ENCODE results near the gene IL17RD. TPM values are rescaled to one million over a fixed set of nuclear protein-coding genes. Genes with fewer than 3 reads are reported as not detected.

IL17RD gene
- total RNA-seq, 1 donor from 2014 or later: 1.1 TPM

DNA sequence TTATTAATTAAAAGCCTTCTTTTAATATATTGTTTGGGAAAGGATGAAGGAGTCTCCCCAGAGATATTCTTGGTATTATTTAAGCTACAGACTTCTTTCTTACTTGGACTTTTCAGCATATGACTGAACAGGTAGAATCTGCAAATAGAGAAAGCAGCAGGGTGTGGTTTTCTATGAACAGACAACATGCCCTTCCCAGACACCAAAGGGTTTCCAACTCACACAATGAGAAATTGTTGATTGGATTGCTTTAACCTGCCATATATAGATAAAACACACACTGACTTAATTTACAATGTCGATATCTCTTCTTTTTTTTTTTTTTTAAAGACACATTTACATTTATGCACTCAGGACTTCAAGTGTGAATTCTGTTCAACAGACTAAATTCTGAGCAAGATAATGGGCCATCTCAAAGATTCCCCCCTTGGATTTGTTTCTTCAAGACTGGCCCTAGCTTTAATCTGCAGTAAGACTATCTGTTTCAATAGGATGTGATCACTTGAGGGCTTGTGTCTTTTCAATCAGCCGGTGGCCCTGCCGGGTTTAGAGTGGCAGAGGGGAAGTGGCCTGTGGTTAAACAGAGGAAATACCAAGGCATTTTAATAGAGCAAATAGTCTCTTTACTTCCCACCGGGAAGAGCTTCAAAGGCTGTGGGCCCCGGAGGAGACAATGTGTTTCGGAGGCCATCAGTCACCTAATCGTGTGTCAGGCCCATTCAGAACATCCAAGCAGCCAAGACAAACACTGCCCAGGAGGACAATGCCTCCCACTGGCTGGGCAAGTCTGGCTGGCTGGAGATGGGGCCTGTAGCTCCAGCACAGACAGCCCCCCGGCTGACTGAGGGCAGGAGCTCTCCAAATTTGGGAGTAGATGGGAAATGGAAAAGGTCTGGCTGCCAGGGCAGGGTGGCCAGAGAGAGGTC, 6.1 kb downstream of the IL17RD start:
- H3K4me1 ChIP-seq: peaks cover 21% of the 10 kb centered on the region
- no peak overlapping the region for H3K4me3 ChIP-seq
- H3K9me3 ChIP-seq: no peaks in the 10 kb centered on the region
- H3K36me3 ChIP-seq: no peaks in the 10 kb centered on the region
- DNase-seq (no peak), ATAC-seq (no peak)
- TF ChIP-seq CTCF (IDR thresholded peaks at IDR 0.05): no peak
- intact Hi-C loops (cut with DNase I): no loop called here
- H3K27me3 ChIP-seq: peaks cover 8% of the 10 kb centered on the region
- no peak overlapping the region for H3K27ac ChIP-seq

DNA sequence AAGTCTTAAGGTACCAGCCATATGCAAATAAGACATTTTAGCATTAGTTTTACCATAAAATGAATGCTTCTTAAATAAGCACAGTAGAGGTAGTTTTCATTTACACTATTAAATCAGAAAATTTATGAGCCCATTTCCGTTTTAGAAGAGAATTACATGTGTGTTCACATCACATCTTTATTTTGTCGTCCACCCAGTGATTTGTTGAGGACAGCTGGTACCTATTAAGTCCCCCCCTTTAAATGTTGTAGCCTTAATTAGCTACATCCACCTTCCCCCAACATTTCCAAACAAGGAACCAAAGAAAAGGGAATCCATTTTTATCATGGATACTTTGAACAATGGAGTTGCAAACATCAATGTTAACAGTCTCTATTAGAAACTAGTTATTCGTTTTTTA, 6.8 kb downstream of the IL17RD start:
- no peak for ATAC-seq
- intact Hi-C loops (cut with DNase I): no loop called here
- TF ChIP-seq CTCF (IDR thresholded peaks at IDR 0.05): no peak
- no peaks in the 10 kb centered on the region for H3K9me3 ChIP-seq
- no peak overlapping the region for H3K4me3 ChIP-seq
- DNase-seq: no peak
- H3K36me3 ChIP-seq: no peaks in the 10 kb centered on the region
- peaks cover 8% of the 10 kb centered on the region for H3K27me3 ChIP-seq
- H3K4me1 ChIP-seq: peaks cover 20% of the 10 kb centered on the region
- H3K27ac ChIP-seq: no peak overlapping the region

DNA sequence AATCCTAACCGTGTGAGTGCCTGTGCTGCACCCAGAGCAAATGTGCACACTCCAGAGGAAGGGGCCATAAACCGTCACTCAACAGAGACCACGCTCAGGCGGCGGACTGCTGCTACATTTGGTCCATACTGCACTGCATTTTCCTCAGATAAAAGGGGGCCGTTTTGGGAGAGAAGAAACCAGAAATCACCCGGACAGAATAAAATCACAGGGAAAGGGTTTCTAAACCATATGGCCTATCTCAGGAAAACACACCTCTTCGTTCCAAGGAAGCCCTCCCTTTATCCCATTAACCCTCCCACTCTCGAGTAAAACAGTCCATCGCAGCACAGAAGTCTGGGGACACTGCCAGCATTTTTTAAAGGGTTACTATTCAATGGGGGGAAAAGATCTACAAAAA, 7.6 kb downstream of the IL17RD start:
- intact Hi-C loops (cut with DNase I): no loop called here
- Histone ChIP-seq H3K9me3 (no peaks in the 10 kb centered on the region), H3K27ac (no peak overlapping the region), H3K4me3 (no peak overlapping the region), H3K4me1 (peaks cover 20% of the 10 kb centered on the region), H3K27me3 (peaks cover 4% of the 10 kb centered on the region), H3K36me3 (no peaks in the 10 kb centered on the region)
- ATAC-seq (no peak), DNase-seq (no peak)
- TF ChIP-seq CTCF (IDR thresholded peaks at IDR 0.05): no peak

GRCh38 chr3:57155310-57155643, 9.9 kb downstream of the IL17RD start:
- Histone ChIP-seq H3K36me3 (no peaks in the 10 kb centered on the region), H3K9me3 (no peaks in the 10 kb centered on the region), H3K27me3 (no peaks in the 10 kb centered on the region), H3K27ac (no peak overlapping the region), H3K4me3 (no peak overlapping the region), H3K4me1 (peaks cover 10% of the 10 kb centered on the region)
- TF ChIP-seq CTCF (IDR thresholded peaks at IDR 0.05): no peak
- DNase-seq: no peak
- intact Hi-C loops (cut with DNase I): no loop called here
- no peak for ATAC-seq

GRCh38 chr3:57154470-57155309, 10.5 kb downstream of the IL17RD start:
- no peaks in the 10 kb centered on the region for H3K36me3 ChIP-seq
- peaks cover 8% of the 10 kb centered on the region for H3K4me1 ChIP-seq
- H3K27me3 ChIP-seq: no peaks in the 10 kb centered on the region
- DNase-seq: no peak
- ATAC-seq: no peak
- no peak for TF ChIP-seq CTCF (IDR thresholded peaks at IDR 0.05)
- intact Hi-C loops (cut with DNase I): no loop called here
- H3K4me3 ChIP-seq: no peak overlapping the region
- H3K9me3 ChIP-seq: no peaks in the 10 kb centered on the region
- no peak overlapping the region for H3K27ac ChIP-seq

All from upper lobe of right lung (tissue), 1 donor.